ENCODE data around the gene DRD4.

Gene DRD4

DNA sequence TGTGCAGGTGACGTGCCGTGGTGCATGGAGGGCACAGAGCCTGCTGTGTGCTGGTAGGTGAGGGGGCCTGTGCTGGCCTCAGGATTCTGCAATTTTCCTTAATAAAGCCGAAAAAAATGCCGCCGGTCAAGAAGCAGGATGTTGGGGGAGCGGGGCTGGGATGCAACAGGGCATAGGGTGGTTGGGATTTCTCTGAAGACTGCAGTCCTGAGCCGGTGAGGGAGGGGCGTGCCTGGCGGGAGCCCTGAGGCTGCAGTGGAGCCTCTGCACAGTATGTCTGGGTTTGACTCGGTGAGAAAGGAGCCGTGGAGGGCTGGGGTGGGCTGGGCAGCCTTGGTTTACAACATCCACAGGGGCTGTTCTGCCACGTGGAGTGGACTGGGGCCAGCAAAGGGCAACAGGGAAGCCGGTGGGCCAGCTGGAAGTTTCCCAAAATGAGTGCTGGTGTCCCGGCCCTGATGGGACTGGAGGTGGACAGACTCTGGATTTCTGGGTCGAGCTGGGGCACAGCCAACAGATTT is 13.7 kb upstream of the DRD4 start:
- no peak for DNase-seq

- DNase-seq: no peak
Measured at GRCh38 chr11:623999-624704, 12.9 kb upstream of the DRD4 start.

- no peak for DNase-seq
Measured at GRCh38 chr11:624705-625635, 12.1 kb upstream of the DRD4 start, which contains the start of gene CDHR5. TSS of gene CDHR5 (minus strand) at chr11:624955. CDS start at chr11:624902, 53 bp downstream.

DNA sequence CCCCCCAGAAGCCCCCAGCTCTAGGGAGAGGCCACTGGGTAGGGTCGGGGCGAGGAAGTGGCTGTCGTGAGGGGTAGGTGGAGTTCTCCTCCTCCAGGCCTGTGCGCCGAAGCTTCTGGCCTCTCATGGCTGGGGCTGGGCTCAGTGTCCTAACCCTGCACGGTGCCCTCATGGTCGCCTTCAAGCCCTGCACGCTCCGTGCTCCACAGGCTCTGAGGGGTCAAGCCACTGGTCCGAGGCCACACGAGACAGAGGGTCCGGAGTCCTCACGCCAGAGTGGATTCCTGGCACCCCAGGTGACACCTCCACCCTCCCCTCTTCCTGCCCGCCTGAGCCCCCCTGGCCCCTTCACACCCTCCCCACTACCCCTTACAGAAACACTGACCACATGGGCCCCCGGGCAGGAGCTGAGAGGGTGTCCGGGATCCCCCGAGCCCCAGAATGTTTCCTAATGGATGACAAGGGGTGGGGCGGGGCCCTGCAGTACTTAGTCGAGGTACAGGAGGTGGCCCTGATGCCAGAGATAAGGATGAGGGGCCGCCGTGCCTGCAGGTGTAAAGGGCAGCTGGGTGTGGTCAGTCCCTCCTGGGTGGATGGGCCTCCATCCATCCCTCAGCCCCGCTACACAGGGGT is 11.3 kb upstream of the DRD4 start:
- no peak for DNase-seq

GRCh38 chr11:626475-627307 is 10.4 kb upstream of the DRD4 start, which contains the start of gene SCT:
TSS of gene SCT (minus strand) at chr11:627181. CDS start at chr11:627143, 38 bp downstream.
- no peak for DNase-seq

DNA sequence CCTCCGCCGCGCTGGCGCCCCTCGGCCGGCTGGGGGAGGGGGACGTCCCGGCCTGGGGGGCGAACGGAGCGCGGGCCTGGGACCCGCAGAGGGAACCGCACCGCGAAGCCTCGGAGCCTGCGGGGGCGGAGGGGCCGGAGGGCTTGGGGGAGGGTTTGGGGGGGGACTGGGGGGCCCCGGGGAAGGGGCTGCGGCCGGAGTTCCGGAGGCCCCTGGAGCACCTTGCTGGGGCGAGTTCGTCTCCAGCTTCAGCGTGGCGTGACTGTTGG is 9.8 kb upstream of the DRD4 start:
- no peak for DNase-seq

GRCh38 chr11:628056-628455 is 9.0 kb upstream of the DRD4 start:
- no peak for DNase-seq

DNA sequence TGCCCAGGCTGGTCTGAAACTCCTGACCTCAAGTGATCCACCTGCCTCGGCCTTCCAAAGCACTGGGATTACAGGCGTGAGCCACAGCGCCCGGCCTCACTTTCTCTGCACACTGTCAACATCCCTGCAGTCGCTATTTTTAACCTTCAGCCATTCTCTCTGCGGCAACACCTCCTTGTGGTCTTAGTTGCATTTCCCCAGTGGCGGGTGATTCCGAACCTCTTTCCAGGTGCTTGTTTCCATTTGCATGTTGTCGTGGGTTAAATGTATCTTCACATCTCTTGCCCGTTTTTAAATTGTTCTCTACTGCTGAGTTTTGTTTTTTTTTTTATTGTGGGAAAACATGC is 7.9 kb upstream of the DRD4 start:
- no peak for DNase-seq

GRCh38 chr11:630871-631270 is 6.2 kb upstream of the DRD4 start:
- no peak for DNase-seq

DNA sequence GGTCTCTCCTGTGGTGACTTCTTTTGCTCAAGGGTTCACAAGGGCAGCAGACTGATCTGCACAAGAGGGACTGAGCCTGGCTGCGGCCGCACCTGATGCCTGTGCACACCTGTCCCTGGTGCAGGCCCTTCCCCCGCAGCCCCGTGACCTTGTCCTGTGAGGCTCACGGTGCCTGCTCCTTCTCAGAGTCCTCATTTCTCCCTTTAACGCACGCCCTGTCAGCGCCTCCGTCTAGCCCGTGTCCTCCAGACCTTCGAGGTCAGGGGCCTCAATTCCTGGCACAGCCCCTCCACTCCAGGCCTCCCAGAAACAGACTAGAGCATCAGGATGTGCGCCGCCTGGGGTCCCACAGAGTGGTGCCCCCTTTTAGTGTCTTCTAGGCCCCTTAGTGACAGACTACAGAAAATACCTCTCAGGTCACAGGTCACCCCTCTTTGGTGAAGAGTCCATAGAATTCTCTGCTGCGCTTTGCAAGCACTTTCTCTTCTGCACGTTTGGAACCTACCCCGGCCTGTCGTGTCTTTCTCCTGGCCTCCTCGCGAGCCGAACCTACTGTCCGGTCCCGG is 1.0 kb upstream of the DRD4 start:
- no peak for DNase-seq

GRCh38 chr11:637333-637592 is 194 bp downstream of the DRD4 start:
- no peak for DNase-seq

GRCh38 chr11:637593-638521 is 788 bp downstream of the DRD4 start:
- DNase-seq: no peak

GRCh38 chr11:638631-639331 is 1.7 kb downstream of the DRD4 start:
- no peak for DNase-seq

DNA sequence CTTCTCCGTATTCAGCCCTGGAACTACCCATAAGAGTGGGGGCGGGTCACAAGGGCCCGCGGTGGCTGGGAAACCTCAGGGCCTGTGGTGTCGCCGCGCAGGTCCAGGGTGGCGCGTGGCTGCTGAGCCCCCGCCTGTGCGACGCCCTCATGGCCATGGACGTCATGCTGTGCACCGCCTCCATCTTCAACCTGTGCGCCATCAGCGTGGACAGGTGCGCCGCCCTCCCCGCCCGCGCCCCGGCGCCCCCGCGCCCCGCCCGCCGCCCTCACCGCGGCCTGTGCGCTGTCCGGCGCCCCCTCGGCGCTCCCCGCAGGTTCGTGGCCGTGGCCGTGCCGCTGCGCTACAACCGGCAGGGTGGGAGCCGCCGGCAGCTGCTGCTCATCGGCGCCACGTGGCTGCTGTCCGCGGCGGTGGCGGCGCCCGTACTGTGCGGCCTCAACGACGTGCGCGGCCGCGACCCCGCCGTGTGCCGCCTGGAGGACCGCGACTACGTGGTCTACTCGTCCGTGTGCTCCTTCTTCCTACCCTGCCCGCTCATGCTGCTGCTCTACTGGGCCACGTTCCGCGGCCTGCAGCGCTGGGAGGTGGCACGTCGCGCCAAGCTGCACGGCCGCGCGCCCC is 2.4 kb downstream of the DRD4 start:
- DNase-seq: no peak

GRCh38 chr11:640021-640706 is 3.1 kb downstream of the DRD4 start:
- DNase-seq: no peak

- no peak for DNase-seq
Measured at GRCh38 chr11:641806-642370, 4.8 kb downstream of the DRD4 start.

DNA sequence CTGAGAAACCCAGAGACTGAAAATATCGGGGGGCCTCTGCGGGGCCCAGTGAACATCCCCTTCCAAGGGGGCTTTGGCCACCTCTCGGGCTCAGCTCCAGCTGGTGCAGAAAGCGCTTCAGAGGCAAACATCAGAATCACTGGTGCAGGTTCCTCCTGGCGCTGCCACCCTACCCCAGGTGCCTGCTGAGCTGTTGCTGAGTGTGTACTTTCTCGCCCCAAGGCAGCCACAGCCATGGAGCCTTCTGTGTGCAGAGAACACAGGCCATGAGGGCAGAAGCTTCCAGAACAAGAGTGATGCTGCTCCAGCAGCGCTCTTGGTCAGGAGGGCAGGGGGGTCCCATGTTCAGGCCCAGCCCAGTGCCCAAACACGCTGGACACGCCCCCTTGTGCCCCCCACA is 6.3 kb downstream of the DRD4 start:
- no peak for DNase-seq

- DNase-seq: no peak
Measured at GRCh38 chr11:643849-644738, 7.0 kb downstream of the DRD4 start.

Data from amniotic stem cell (primary cell).